HCT116 (cell line): ENCODE data around the gene ZFTA. TPM values are rescaled to one million over a fixed set of nuclear protein-coding genes. Genes with fewer than 3 reads are reported as not detected.

ENCODE experiments used
- ATAC-seq: fragments of 200-7000 bp; cut with Tn5 transposase; 2 replicates; pipeline ENCODE4 v1.9.1; 2020; ENCODE audit warnings: mild to moderate bottlenecking, moderate library complexity
- BruUV-seq: library from RNA; stranded (reverse); fragments of 400-500 nt; replicated peaks from 2 replicates; lab custom pipeline; 2021; lab: Mats Ljungman, UMichigan
- CTCF ChIA-PET: fragments of 300-600 bp; sonication (Branson Sonifier 250); formaldehyde crosslinking; loops from one replicate; lab custom pipeline; 2021; ENCODE audit warnings: antibody characterized with exemption; lab: Charles Lee
- POLR2A ChIA-PET: fragments of 300-600, 350-600 bp; sonication (Branson Sonifier 250); formaldehyde crosslinking; loops from one replicate; lab custom pipeline; 2021; ENCODE audit warnings: antibody characterized with exemption; lab: Charles Lee
- RAD21 ChIA-PET, 2 experiments: fragments of 300-600 bp; sonication (Branson Sonifier 250); formaldehyde crosslinking; loops; one replicate each; lab custom pipeline; 2023; ENCODE audit warnings: low total read pairs in 2 of 2; ENCODE audit not compliant: uncharacterized antibody in 2 of 2, unreplicated experiment in 2 of 2, low non-redundant PET in 1 of 2; lab: Charles Lee
- DNase-seq: peaks from one replicate; pipeline ENCODE4 v3.0.0-alpha.2; 2010; ENCODE audit warnings: low read depth, low spot score
- H2AFZ ChIP-seq: fragments of 200-600 bp; shearing (Covaris generic), sonication (generic); 2 replicates; pipeline ENCODE4 v1.6.1; 2017; ENCODE audit warnings: low read depth, mixed run types, mixed read lengths, antibody characterized with exemption, low read length; ENCODE audit not compliant: poor library complexity, severe bottlenecking
- H3K27ac ChIP-seq: 2 replicates; pipeline ENCODE4 v1.5.1; 2012; ENCODE audit warnings: low read depth, low read length
- H3K27me3 ChIP-seq: fragments of 200-600 bp; sonication (generic); 2 replicates; pipeline ENCODE4 v1.6.1; 2016; ENCODE audit warnings: mixed run types, low read length, mixed read lengths; ENCODE audit not compliant: insufficient read depth
- H3K36me3 ChIP-seq, 2 experiments: fragments of 200-500 bp in 1 of 2; fragments of 200-600 bp in 1 of 2; sonication (Bioruptor generic) in 1 of 2; sonication (generic) in 1 of 2; 2 replicates each; pipeline versions ENCODE4 v1.5.1 to v1.6.1; 2014 to 2016; ENCODE audit warnings: low read length in 2 of 2, inconsistent platforms in 1 of 2, mixed read lengths in 1 of 2, mixed run types in 1 of 2; ENCODE audit not compliant: insufficient read depth in 2 of 2, control insufficient read depth in 1 of 2
- H3K4me1 ChIP-seq, 2 experiments: fragments of 200-600 bp in 1 of 2; sonication (generic) in 1 of 2; 2 replicates each; pipeline versions ENCODE4 v1.5.1 to v1.6.1; 2012 to 2017; ENCODE audit warnings: low read length in 2 of 2, inconsistent platforms in 1 of 2, mild to moderate bottlenecking in 1 of 2, mixed read lengths in 1 of 2, mixed run types in 1 of 2, moderate library complexity in 1 of 2; ENCODE audit not compliant: insufficient read depth in 2 of 2, control insufficient read depth in 1 of 2
- H3K4me2 ChIP-seq: fragments of 200-600 bp; sonication (generic); 2 replicates; pipeline ENCODE4 v1.6.1; 2017; ENCODE audit warnings: mixed run types, low read length, mixed read lengths
- H3K4me3 ChIP-seq, 2 experiments: fragments of 200-600 bp in 1 of 2; sonication (generic) in 1 of 2; replicated peaks in 1 of 2; 2 replicates each; pipeline ENCODE4 v1.5.1; 2011 to 2016; ENCODE audit warnings: low read length in 2 of 2, control low read depth in 1 of 2, low read depth in 1 of 2, mild to moderate bottlenecking in 1 of 2, mixed read lengths in 1 of 2, mixed run types in 1 of 2
- H3K79me2 ChIP-seq: fragments of 200-600 bp; sonication (generic); 2 replicates; pipeline ENCODE4 v1.6.1; 2017; ENCODE audit warnings: mild to moderate bottlenecking, mixed run types, low read length, moderate library complexity, mixed read lengths; ENCODE audit not compliant: insufficient read depth
- H3K9ac ChIP-seq: fragments of 200-600 bp; sonication (generic); 2 replicates; pipeline ENCODE4 v1.6.1; 2016; ENCODE audit warnings: low read length, mixed read lengths
- H3K9me2 ChIP-seq: fragments of 200-600 bp; sonication (generic), shearing (Covaris generic); 2 replicates; pipeline ENCODE4 v1.6.1; 2017; ENCODE audit warnings: mixed run types, mild to moderate bottlenecking, moderate library complexity; ENCODE audit not compliant: insufficient read depth
- H3K9me3 ChIP-seq, 2 experiments: fragments of 200-500 bp in 1 of 2; fragments of 200-600 bp in 1 of 2; sonication (Bioruptor generic) in 1 of 2; sonication (generic) in 1 of 2; 2 replicates each; pipeline ENCODE4 v1.6.1; 2014 to 2017; ENCODE audit warnings: low read length in 2 of 2, mixed read lengths in 2 of 2, inconsistent platforms in 1 of 2, low read depth in 1 of 2, mild to moderate bottlenecking in 1 of 2, mixed run types in 1 of 2, moderate library complexity in 1 of 2; ENCODE audit not compliant: control insufficient read depth in 1 of 2, insufficient read depth in 1 of 2
- H4K20me1 ChIP-seq: fragments of 200-600 bp; sonication (generic), shearing (Covaris generic); 2 replicates; pipeline ENCODE4 v1.6.1; 2017; ENCODE audit warnings: mixed run types, mild to moderate bottlenecking, moderate library complexity; ENCODE audit not compliant: insufficient read depth
- CEBPB ChIP-seq: IDR thresholded peaks from 2 replicates; pipeline ENCODE4 v1.6.1; 2012; ENCODE audit warnings: low read depth
- ELF1 ChIP-seq: IDR thresholded peaks from 2 replicates; pipeline ENCODE4 v1.6.1; 2012; ENCODE audit warnings: low read depth, borderline replicate concordance
- EZH2 ChIP-seq: fragments of 200-600 bp; sonication (generic); IDR thresholded peaks from 2 replicates; pipeline ENCODE4 v1.6.1; 2017; ENCODE audit warnings: antibody characterized with exemption, mixed run types
- FOSL1 ChIP-seq: IDR thresholded peaks from 2 replicates; pipeline ENCODE4 v1.6.1; 2012; ENCODE audit warnings: low read depth
- POLR2A ChIP-seq: IDR thresholded peaks from 2 replicates; pipeline ENCODE4 v1.7.0; 2011; ENCODE audit warnings: borderline replicate concordance; ENCODE audit not compliant: insufficient read depth, insufficient read length; ENCODE audit errors: extremely low read depth
- POLR2AphosphoS5 ChIP-seq: IDR thresholded peaks from 2 replicates; pipeline ENCODE4 v1.6.1; 2011; ENCODE audit warnings: mild to moderate bottlenecking, low read depth, low read length, moderate library complexity
- RAD21 ChIP-seq: IDR thresholded peaks from 2 replicates; pipeline ENCODE4 v1.6.1; 2012; ENCODE audit warnings: low read depth, mild to moderate bottlenecking
- REST ChIP-seq: IDR thresholded peaks from 2 replicates; pipeline ENCODE4 v1.6.1; 2012; ENCODE audit warnings: low read depth
- SIN3A ChIP-seq: IDR thresholded peaks from 2 replicates; pipeline ENCODE4 v1.6.1; 2012; ENCODE audit warnings: low read depth
- SP1 ChIP-seq: IDR thresholded peaks from 2 replicates; pipeline ENCODE4 v1.6.1; 2012; ENCODE audit warnings: low read depth
- TCF7L2 ChIP-seq: IDR thresholded peaks from 2 replicates; pipeline ENCODE4 v1.7.0; 2011; ENCODE audit warnings: borderline replicate concordance, inconsistent platforms; ENCODE audit not compliant: insufficient read depth, insufficient read length; ENCODE audit errors: extremely low read depth
- ZFX ChIP-seq: fragments of 450-650 bp; IDR thresholded peaks from 2 replicates; pipeline ENCODE4 v1.6.1; 2017
- intact Hi-C: fragments of 100-400 bp; cut with micrococcal nuclease; formaldehyde crosslinking; loops from 2 replicates; pipeline ENCODE4 v1.10.0; 2022
- total RNA-seq: library from RNA; stranded (reverse); gene quantifications from one replicate; pipeline ENCODE4 v1.2.1, GENCODE V29; 2021; ENCODE audit not compliant: unreplicated experiment
- TF ChIP-seq, protein P1 (sequence below): IDR thresholded peaks from 2 replicates; pipeline ENCODE4 v1.6.1; 2011; ENCODE audit warnings: mild to moderate bottlenecking, low read length, moderate library complexity; ENCODE audit not compliant: insufficient replicate concordance; ENCODE audit errors: extremely low read depth
- TF ChIP-seq, protein P2 (sequence below): IDR thresholded peaks from 2 replicates; pipeline ENCODE4 v1.6.1; 2012
- TF ChIP-seq, protein P3 (sequence below), 3 experiments: fragments of 200-600 bp in 1 of 3; sonication (generic) in 1 of 3; IDR thresholded peaks in 2 of 3; conservative IDR thresholded peaks in 1 of 3; 2 replicates each; pipeline ENCODE4 v1.5.1; 2012 to 2017; ENCODE audit warnings: low read depth in 2 of 3, low read length in 2 of 3, antibody characterized with exemption in 1 of 3, borderline replicate concordance in 1 of 3, control low read depth in 1 of 3, mild to moderate bottlenecking in 1 of 3, mixed read lengths in 1 of 3, mixed run types in 1 of 3, moderate library complexity in 1 of 3; ENCODE audit not compliant: insufficient read depth in 1 of 3

ZFTA gene
- total RNA-seq, 1 experiment from 2014 or later = 14.7 TPM

- H3K9ac ChIP-seq = peak overlapping the region; percentile 96
- peaks cover 14 to 21% of the 10 kb centered on the region in 2 experiments; a peak in 2 of 4 replicates for H3K36me3 ChIP-seq
- ATAC-seq = peak; percentile 5; the same call in 1 of the 2 replicates
- peaks cover 4% of the 10 kb centered on the region; the same call in 1 of the 2 replicates for H4K20me1 ChIP-seq
- DNase-seq = no peak
- peak overlapping the region; percentile 91 for H3K27ac ChIP-seq
- ChIA-PET RAD21 (interaction anchor here in 1 of 2 experiments (0.8 kb wide), 1 partner anchor 45 kb away, joined by 3 read pairs; the partner anchor contains the start of gene ZFTA), POLR2A (interaction anchor here (1.3 kb wide), 1 partner anchor 11 kb away, joined by 3 read pairs; no protein-coding TSS in a partner anchor), CTCF (interaction anchor here (1.1 kb wide), 1 partner anchor 24 kb away, joined by 3 read pairs; the partner anchor contains the start of gene MARK2)
- peaks cover 47% of the 10 kb centered on the region for H3K79me2 ChIP-seq
- TF ChIP-seq RAD21 (no peak), EZH2 (no peak), SP1 (no peak), SIN3A (no peak), ZFX (no peak), FOSL1 (no peak), POLR2A (no peak), ELF1 (no peak), REST (no peak), TCF7L2 (no peak), CEBPB (no peak), POLR2AphosphoS5 (no peak)
- TF ChIP-seq, protein P1, sequence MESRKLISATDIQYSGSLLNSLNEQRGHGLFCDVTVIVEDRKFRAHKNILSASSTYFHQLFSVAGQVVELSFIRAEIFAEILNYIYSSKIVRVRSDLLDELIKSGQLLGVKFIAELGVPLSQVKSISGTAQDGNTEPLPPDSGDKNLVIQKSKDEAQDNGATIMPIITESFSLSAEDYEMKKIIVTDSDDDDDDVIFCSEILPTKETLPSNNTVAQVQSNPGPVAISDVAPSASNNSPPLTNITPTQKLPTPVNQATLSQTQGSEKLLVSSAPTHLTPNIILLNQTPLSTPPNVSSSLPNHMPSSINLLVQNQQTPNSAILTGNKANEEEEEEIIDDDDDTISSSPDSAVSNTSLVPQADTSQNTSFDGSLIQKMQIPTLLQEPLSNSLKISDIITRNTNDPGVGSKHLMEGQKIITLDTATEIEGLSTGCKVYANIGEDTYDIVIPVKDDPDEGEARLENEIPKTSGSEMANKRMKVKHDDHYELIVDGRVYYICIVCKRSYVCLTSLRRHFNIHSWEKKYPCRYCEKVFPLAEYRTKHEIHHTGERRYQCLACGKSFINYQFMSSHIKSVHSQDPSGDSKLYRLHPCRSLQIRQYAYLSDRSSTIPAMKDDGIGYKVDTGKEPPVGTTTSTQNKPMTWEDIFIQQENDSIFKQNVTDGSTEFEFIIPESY = no peak
- TF ChIP-seq, protein P2, sequence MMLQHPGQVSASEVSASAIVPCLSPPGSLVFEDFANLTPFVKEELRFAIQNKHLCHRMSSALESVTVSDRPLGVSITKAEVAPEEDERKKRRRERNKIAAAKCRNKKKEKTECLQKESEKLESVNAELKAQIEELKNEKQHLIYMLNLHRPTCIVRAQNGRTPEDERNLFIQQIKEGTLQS = no peak
- TF ChIP-seq, protein P3, sequence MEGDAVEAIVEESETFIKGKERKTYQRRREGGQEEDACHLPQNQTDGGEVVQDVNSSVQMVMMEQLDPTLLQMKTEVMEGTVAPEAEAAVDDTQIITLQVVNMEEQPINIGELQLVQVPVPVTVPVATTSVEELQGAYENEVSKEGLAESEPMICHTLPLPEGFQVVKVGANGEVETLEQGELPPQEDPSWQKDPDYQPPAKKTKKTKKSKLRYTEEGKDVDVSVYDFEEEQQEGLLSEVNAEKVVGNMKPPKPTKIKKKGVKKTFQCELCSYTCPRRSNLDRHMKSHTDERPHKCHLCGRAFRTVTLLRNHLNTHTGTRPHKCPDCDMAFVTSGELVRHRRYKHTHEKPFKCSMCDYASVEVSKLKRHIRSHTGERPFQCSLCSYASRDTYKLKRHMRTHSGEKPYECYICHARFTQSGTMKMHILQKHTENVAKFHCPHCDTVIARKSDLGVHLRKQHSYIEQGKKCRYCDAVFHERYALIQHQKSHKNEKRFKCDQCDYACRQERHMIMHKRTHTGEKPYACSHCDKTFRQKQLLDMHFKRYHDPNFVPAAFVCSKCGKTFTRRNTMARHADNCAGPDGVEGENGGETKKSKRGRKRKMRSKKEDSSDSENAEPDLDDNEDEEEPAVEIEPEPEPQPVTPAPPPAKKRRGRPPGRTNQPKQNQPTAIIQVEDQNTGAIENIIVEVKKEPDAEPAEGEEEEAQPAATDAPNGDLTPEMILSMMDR (IDR thresholded peaks at IDR 0.05 in 2 of 3, conservative IDR thresholded peaks at IDR 0.05 in 1 of 3; ENCODE audit: borderline replicate concordance in 1 of 3, insufficient read depth in 1 of 3, low read depth in 2 of 3, low read length in 2 of 3) = no peak
- no peaks in the 10 kb centered on the region for H3K27me3 ChIP-seq
- intact Hi-C loops = no loop called here
- TSS peak; percentile 59 for BruUV-seq
- H3K4me3 ChIP-seq = peak overlapping the region; percentile 81 to 92
- no peaks in the 10 kb centered on the region for H3K9me3 ChIP-seq
- peaks cover 10 to 19% of the 10 kb centered on the region in 2 experiments; a peak in 3 of 4 replicates for H3K4me1 ChIP-seq
- H3K4me2 ChIP-seq = peak overlapping the region; percentile 89
- H3K9me2 ChIP-seq = no peaks in the 10 kb centered on the region
- H2AFZ ChIP-seq = no peak overlapping the region
Observed at GRCh38 chr11:63814383-63814736, 45.8 kb upstream of the ZFTA start.
